ENCODE data around the gene TRDMT1. TPM values are rescaled to one million over a fixed set of nuclear protein-coding genes. Genes with fewer than 3 reads are reported as not detected.

TRDMT1 gene
- total and polyA plus RNA-seq, 2 donors (not counting 1 experiment from before 2014, with no cell fraction given): 3.0 to 20.4 TPM

DNA sequence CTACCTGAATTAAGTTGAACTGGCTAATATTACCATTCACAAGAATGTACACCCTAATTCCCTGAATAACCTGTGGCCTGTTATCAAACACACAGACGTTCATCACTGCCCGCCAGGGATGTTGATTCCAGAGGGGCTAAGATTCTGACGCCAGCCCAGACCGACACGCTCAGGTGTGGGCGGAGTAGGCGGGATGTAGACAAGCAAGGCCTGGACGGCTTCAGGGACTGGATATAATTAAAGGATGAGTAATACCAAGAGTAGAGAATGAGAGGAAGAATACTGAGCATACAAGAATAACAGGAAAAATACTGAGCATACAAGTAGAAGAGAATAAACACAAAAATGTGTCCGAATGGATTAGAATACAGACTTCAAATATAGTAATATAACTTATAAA is 100.9 kb downstream of the TRDMT1 start:
- POLR2A ChIA-PET: no interaction called here
- H3K4me3 Mint-ChIP-seq: no peak overlapping the region
- no peak overlapping the region for H2AFZ ChIP-seq (ENCODE audit: insufficient read depth, low read depth, low read length, poor library complexity, severe bottlenecking)

DNA sequence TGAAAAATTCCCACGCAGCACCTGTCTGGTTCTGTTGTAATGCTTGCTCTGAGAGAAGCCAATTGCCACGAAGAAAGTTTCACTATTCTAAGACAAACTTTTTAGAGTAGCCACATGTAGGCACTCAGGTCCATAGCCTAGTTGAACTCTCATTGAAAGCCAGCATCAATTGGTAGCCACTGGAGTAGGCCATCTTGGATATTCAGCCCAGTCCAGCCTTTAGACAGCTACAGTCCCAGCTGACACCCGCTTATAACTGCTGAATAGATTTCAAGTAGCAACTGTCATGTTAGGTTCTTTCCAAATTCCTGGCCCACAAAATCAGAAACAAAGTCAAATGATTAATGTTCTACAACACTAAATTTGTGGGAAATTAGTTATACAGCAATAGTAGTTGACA is 103.5 kb downstream of the TRDMT1 start:
- Histone ChIP-seq H3K4me1 (ENCODE audit: control insufficient read depth in 2 of 2, insufficient read depth in 2 of 2, low read length in 2 of 2) (no peaks in the 10 kb centered on the region), H4K20me1 (ENCODE audit: control insufficient read depth, insufficient read depth, low read length, poor library complexity, severe bottlenecking) (no peaks in the 10 kb centered on the region), H3K4me2 (replicated peaks; ENCODE audit: low read depth, low read length, poor library complexity, severe bottlenecking) (no peak overlapping the region), H3K27ac (ENCODE audit: low read length in 2 of 2) (no peak overlapping the region), H3K9me3 (ENCODE audit: control extremely low read depth in 1 of 3, control insufficient read depth in 2 of 3, insufficient read depth in 1 of 3, low read length in 2 of 3) (no peaks in the 10 kb centered on the region), H3K27me3 (replicated peaks in 1 of 4; ENCODE audit: control extremely low read depth in 1 of 4, control insufficient read depth in 3 of 4, insufficient read depth in 4 of 4, low read length in 3 of 4) (no peaks in the 10 kb centered on the region), H3K9ac (ENCODE audit: low read length) (no peak overlapping the region), H2AFZ (ENCODE audit: insufficient read depth, low read depth, low read length, poor library complexity, severe bottlenecking) (no peak overlapping the region), H3K36me3 (replicated peaks in 1 of 2; ENCODE audit: control extremely low read depth in 1 of 2, control insufficient read depth in 1 of 2, extremely low read depth in 1 of 2, insufficient read depth in 2 of 2, low read length in 1 of 2) (no peaks in the 10 kb centered on the region), H3K79me2 (ENCODE audit: control insufficient read depth, insufficient read depth, low read length) (no peaks in the 10 kb centered on the region), H3K4me3 (ENCODE audit: control extremely low read depth in 1 of 5, extremely low read depth in 1 of 5, insufficient read depth in 1 of 5, low read depth in 2 of 5, low read length in 4 of 5) (no peak overlapping the region)
- no peak overlapping the region for H3K27ac Mint-ChIP-seq
- CTCF ChIA-PET: no interaction called here
- WGBS (ENCODE audit: insufficient coverage): 100% methylated on average over 1 of the region's 3 CpGs
- H3K9me3 Mint-ChIP-seq (ENCODE audit: insufficient read depth): peaks cover 3% of the 10 kb centered on the region
- no peaks in the 10 kb centered on the region for H3K4me1 Mint-ChIP-seq
- H3K4me3 Mint-ChIP-seq: no peak overlapping the region
- ATAC-seq (ENCODE audit: low read depth) (no peak), DNase-seq (no peak)
- no peaks in the 10 kb centered on the region for H3K27me3 Mint-ChIP-seq
- no peak for TF ChIP-seq EZH2 (IDR thresholded peaks at IDR 0.05; ENCODE audit: borderline replicate concordance, insufficient read depth, low read depth, low read length, poor library complexity, severe bottlenecking)
- TF ChIP-seq, protein P1, sequence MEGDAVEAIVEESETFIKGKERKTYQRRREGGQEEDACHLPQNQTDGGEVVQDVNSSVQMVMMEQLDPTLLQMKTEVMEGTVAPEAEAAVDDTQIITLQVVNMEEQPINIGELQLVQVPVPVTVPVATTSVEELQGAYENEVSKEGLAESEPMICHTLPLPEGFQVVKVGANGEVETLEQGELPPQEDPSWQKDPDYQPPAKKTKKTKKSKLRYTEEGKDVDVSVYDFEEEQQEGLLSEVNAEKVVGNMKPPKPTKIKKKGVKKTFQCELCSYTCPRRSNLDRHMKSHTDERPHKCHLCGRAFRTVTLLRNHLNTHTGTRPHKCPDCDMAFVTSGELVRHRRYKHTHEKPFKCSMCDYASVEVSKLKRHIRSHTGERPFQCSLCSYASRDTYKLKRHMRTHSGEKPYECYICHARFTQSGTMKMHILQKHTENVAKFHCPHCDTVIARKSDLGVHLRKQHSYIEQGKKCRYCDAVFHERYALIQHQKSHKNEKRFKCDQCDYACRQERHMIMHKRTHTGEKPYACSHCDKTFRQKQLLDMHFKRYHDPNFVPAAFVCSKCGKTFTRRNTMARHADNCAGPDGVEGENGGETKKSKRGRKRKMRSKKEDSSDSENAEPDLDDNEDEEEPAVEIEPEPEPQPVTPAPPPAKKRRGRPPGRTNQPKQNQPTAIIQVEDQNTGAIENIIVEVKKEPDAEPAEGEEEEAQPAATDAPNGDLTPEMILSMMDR (IDR thresholded peaks at IDR 0.05): no peak
- intact Hi-C loops (cut with micrococcal nuclease): no loop called here
- POLR2A ChIA-PET: no interaction called here

More for the DNA sequence above, 100.9 kb downstream of the TRDMT1 start:
- Histone ChIP-seq H3K4me1 (ENCODE audit: control insufficient read depth in 2 of 2, insufficient read depth in 2 of 2, low read length in 2 of 2) (no peaks in the 10 kb centered on the region), H3K79me2 (ENCODE audit: control insufficient read depth, insufficient read depth, low read length) (no peaks in the 10 kb centered on the region), H4K20me1 (ENCODE audit: control insufficient read depth, insufficient read depth, low read length, poor library complexity, severe bottlenecking) (no peaks in the 10 kb centered on the region), H3K36me3 (replicated peaks in 1 of 2; ENCODE audit: control extremely low read depth in 1 of 2, control insufficient read depth in 1 of 2, extremely low read depth in 1 of 2, insufficient read depth in 2 of 2, low read length in 1 of 2) (no peaks in the 10 kb centered on the region), H3K27ac (ENCODE audit: low read length in 2 of 2) (no peak overlapping the region), H3K9me3 (ENCODE audit: control extremely low read depth in 1 of 3, control insufficient read depth in 2 of 3, insufficient read depth in 1 of 3, low read length in 2 of 3) (no peaks in the 10 kb centered on the region), H3K9ac (ENCODE audit: low read length) (no peak overlapping the region), H3K27me3 (replicated peaks in 1 of 4; ENCODE audit: control extremely low read depth in 1 of 4, control insufficient read depth in 3 of 4, insufficient read depth in 4 of 4, low read length in 3 of 4) (no peaks in the 10 kb centered on the region), H3K4me2 (replicated peaks; ENCODE audit: low read depth, low read length, poor library complexity, severe bottlenecking) (no peak overlapping the region), H3K4me3 (ENCODE audit: control extremely low read depth in 1 of 5, extremely low read depth in 1 of 5, insufficient read depth in 1 of 5, low read depth in 2 of 5, low read length in 4 of 5) (no peak overlapping the region)
- 98% methylated on average over 7 of the region's 9 CpGs for WGBS (ENCODE audit: insufficient coverage)
- intact Hi-C loops (cut with micrococcal nuclease): no loop called here
- no peak for TF ChIP-seq EZH2 (IDR thresholded peaks at IDR 0.05; ENCODE audit: borderline replicate concordance, insufficient read depth, low read depth, low read length, poor library complexity, severe bottlenecking)
- TF ChIP-seq, protein P1 (IDR thresholded peaks at IDR 0.05): no peak
- CTCF ChIA-PET: no interaction called here
- DNase-seq (no peak), ATAC-seq (ENCODE audit: low read depth) (no peak)
- H3K27me3 Mint-ChIP-seq: no peaks in the 10 kb centered on the region
- no peak overlapping the region for H3K27ac Mint-ChIP-seq
- H3K4me1 Mint-ChIP-seq: no peaks in the 10 kb centered on the region
- H3K9me3 Mint-ChIP-seq (ENCODE audit: insufficient read depth): no peaks in the 10 kb centered on the region

Small RNA genes within 50 kb of the gene (small RNA-seq; reads per million reads assigned to genes)
- gene AC067747.1 (ENCODE audit: insufficient read length, low read depth, low replicate concordance): not detected

Other genes starting within 250 kb of the TRDMT1 start
- gene CUBN, start 71.9 kb downstream of the TRDMT1 start, total RNA-seq: 4.2 and 5.3 TPM in 2 replicates
- 4.7 and 5.7 TPM in 2 replicates for gene CUBN, start 71.9 kb downstream of the TRDMT1 start, polyA plus RNA-seq
- 333 and 343 TPM in 2 replicates for gene VIM, start 26.6 kb upstream of the TRDMT1 start, total RNA-seq
- gene VIM, start 26.6 kb upstream of the TRDMT1 start, polyA plus RNA-seq: 350 and 375 TPM in 2 replicates

Measured in B cell (primary cell).